Astrocyte of the cerebellum (primary cell): ENCODE results near the gene RGMB.
"Not testable (repeated sequence)": the region's sequence is repeated elsewhere in the genome, so short reads cannot be mapped to it uniquely, and the experiment has no call there.

ENCODE experiments used
- DNase-seq: peaks from one replicate; pipeline ENCODE4 v3.0.0-alpha.2; 2011; ENCODE audit warnings: low read depth
- H3K4me3 ChIP-seq: 2 replicates; pipeline ENCODE4 v1.5.1; 2011; ENCODE audit warnings: mild to moderate bottlenecking, low read depth, low read length, moderate library complexity
- CTCF ChIP-seq: IDR thresholded peaks from 2 replicates; pipeline ENCODE4 v1.5.1; 2012; ENCODE audit warnings: low read length, low read depth, moderate library complexity, mild to moderate bottlenecking; ENCODE audit errors: missing control alignments
- in situ Hi-C: cut with HindIII; loops from 2 replicates; pipeline ENCODE4 v1.10.0; 2017; ENCODE audit warnings: low sequenced_read_pairs

The RGMB gene

GRCh38 chr5:98741926-98742325, 31.5 kb upstream of the RGMB start:
- in situ Hi-C loops = no loop called here
- H3K4me3 ChIP-seq = no peak overlapping the region
- TF ChIP-seq CTCF = no peak
- no peak for DNase-seq

- in situ Hi-C loops = no loop called here
- H3K4me3 ChIP-seq = no peak overlapping the region
- no peak for TF ChIP-seq CTCF
- no peak for DNase-seq
Measured at GRCh38 chr5:98742396-98743073, 30.9 kb upstream of the RGMB start.

GRCh38 chr5:98748259-98748658, 25.2 kb upstream of the RGMB start:
- DNase-seq, H3K4me3 ChIP-seq, in situ Hi-C loops: not testable (repeated sequence)

GRCh38 chr5:98749046-98749445, 24.4 kb upstream of the RGMB start:
- in situ Hi-C loops = no loop called here
- no peak for TF ChIP-seq CTCF
- no peak for DNase-seq
- no peak overlapping the region for H3K4me3 ChIP-seq

- DNase-seq = no peak
- no peak overlapping the region for H3K4me3 ChIP-seq
- peak; percentile 27 for TF ChIP-seq CTCF
- in situ Hi-C loops = no loop called here
Measured at GRCh38 chr5:98750693-98751092, 22.8 kb upstream of the RGMB start.

- DNase-seq, H3K4me3 ChIP-seq, in situ Hi-C loops: not testable (repeated sequence)
Measured at GRCh38 chr5:98752331-98752730, 21.1 kb upstream of the RGMB start.

GRCh38 chr5:98752801-98753200, 20.7 kb upstream of the RGMB start:
- H3K4me3 ChIP-seq, in situ Hi-C loops, DNase-seq: not testable (repeated sequence)

- in situ Hi-C loops = no loop called here
- no peak overlapping the region for H3K4me3 ChIP-seq
- TF ChIP-seq CTCF = no peak
- no peak for DNase-seq
Measured at GRCh38 chr5:98753507-98753906, 20.0 kb upstream of the RGMB start.
